HFFc6 (cell line): ENCODE results near the gene AMPD1. TPM values are rescaled to one million over a fixed set of nuclear protein-coding genes. Genes with fewer than 3 reads are reported as not detected.

Source experiments
- DNase-seq: peaks from one replicate; pipeline ENCODE4 v3.0.0-alpha.2; 2018
- H3K27ac Mint-ChIP-seq: 2 replicates; pipeline ENCODE4 v1.8.0; 2020; ENCODE audit warnings: mild to moderate bottlenecking, mixed read lengths
- H3K27me3 Mint-ChIP-seq: 2 replicates; pipeline ENCODE4 v1.8.0; 2021; ENCODE audit warnings: mild to moderate bottlenecking, moderate library complexity, mixed read lengths; ENCODE audit not compliant: insufficient read depth
- H3K36me3 Mint-ChIP-seq: 2 replicates; pipeline ENCODE4 v1.8.0; 2021; ENCODE audit warnings: low read depth, mixed read lengths
- H3K4me1 Mint-ChIP-seq: 2 replicates; pipeline ENCODE4 v1.8.0; 2020; ENCODE audit warnings: low read depth, mixed read lengths
- H3K4me3 Mint-ChIP-seq: 2 replicates; pipeline ENCODE4 v1.8.0; 2020; ENCODE audit warnings: mild to moderate bottlenecking, moderate library complexity, mixed read lengths
- H3K9me3 Mint-ChIP-seq: 2 replicates; pipeline ENCODE4 v1.8.0; 2020; ENCODE audit warnings: mild to moderate bottlenecking, mixed read lengths
- total RNA-seq, 6 experiments: library from RNA; stranded (reverse); fragmentation: NEBNext Ultra II Directional; extraction: Animal tissue kit (Norgen Biotek cat#: 25700); gene quantifications; 2 replicates in 1 of 6; 3 replicates in 5 of 6; pipeline ENCODE4 v1.2.3, GENCODE V29; 2021
- TF ChIP-seq, protein P1 (sequence below): fragments of 200-600 bp; sonication (generic); IDR thresholded peaks from 2 replicates; pipeline ENCODE4 v1.5.0; 2021; ENCODE audit warnings: antibody characterized with exemption, mild to moderate bottlenecking

AMPD1 gene
- total RNA-seq, 6 experiments from 2014 or later = not detected

DNA sequence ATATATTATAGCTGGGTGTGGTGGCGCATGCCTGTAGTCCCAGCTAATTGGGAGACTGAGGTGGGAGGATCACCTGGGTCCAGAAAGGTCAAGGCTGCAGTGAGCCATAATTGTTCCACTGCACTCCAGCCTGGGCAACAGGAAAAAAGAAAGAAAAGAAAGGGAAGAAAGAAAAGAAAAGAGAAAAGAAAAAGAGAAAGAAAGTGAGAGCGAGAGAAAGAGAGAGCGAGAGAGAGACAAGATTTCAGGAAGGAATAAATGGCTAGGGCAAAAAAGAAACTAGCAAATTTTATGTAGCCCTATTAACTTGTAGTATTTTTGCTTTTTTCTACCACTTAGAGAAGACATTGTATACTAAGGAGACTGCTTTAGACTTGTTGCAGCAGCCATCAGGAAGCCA is 15.0 kb upstream of the AMPD1 start:
- no peak for DNase-seq
- Mint-ChIP-seq H3K27me3 (no peaks in the 10 kb centered on the region), H3K4me1 (peaks cover 7% of the 10 kb centered on the region), H3K4me3 (no peak overlapping the region), H3K9me3 (no peaks in the 10 kb centered on the region), H3K36me3 (peaks cover 43% of the 10 kb centered on the region), H3K27ac (no peak overlapping the region; the same call in 1 of the 2 replicates)
- TF ChIP-seq, protein P1, sequence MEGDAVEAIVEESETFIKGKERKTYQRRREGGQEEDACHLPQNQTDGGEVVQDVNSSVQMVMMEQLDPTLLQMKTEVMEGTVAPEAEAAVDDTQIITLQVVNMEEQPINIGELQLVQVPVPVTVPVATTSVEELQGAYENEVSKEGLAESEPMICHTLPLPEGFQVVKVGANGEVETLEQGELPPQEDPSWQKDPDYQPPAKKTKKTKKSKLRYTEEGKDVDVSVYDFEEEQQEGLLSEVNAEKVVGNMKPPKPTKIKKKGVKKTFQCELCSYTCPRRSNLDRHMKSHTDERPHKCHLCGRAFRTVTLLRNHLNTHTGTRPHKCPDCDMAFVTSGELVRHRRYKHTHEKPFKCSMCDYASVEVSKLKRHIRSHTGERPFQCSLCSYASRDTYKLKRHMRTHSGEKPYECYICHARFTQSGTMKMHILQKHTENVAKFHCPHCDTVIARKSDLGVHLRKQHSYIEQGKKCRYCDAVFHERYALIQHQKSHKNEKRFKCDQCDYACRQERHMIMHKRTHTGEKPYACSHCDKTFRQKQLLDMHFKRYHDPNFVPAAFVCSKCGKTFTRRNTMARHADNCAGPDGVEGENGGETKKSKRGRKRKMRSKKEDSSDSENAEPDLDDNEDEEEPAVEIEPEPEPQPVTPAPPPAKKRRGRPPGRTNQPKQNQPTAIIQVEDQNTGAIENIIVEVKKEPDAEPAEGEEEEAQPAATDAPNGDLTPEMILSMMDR = no peak

DNA sequence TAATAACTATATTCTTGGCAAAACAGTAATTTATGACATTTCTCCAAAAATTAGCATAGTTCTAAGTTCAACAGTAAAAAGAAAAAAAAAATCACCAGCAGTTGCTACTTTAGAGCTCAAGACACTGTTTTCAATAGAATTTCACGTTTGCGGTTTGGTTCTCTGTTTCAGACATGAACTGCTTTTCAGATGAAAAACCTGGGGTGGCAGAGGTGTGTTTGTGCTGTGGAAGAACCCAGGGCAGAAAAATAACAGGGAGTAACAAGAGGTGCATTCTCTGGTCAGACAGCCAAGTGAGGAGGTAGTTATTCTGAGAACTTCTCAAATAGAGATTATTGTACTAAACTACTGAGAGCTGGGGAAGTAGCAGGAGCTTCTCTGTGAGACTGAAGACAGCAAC is 12.3 kb upstream of the AMPD1 start:
- peaks cover 32% of the 10 kb centered on the region for H3K36me3 Mint-ChIP-seq
- no peak overlapping the region for H3K4me3 Mint-ChIP-seq
- no peaks in the 10 kb centered on the region for H3K27me3 Mint-ChIP-seq
- TF ChIP-seq, protein P1 = no peak
- H3K27ac Mint-ChIP-seq = no peak overlapping the region
- H3K9me3 Mint-ChIP-seq = no peaks in the 10 kb centered on the region
- no peak for DNase-seq
- H3K4me1 Mint-ChIP-seq = no peaks in the 10 kb centered on the region

DNA sequence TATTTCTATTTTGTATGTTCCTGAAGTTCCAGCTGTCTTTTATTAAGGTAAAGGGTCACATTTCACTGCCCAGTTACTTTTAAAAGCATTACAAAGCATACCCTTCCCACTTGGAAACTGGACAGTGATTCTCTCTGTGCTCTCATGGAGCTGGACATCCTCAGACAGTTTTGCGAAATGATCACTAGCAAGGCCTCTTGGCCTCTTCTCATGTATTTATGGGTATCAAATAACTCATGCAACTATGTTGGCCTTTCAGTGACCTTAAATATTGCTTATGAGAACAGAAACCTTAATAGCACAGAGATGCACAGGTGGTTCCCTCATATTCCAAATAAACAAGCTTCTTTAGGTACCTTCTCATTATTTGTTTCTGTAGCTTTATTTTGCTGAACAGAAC is 7.9 kb upstream of the AMPD1 start:
- Mint-ChIP-seq H3K4me1 (peaks cover 12% of the 10 kb centered on the region), H3K27ac (no peak overlapping the region), H3K9me3 (no peaks in the 10 kb centered on the region), H3K4me3 (no peak overlapping the region), H3K36me3 (peaks cover 21% of the 10 kb centered on the region), H3K27me3 (no peaks in the 10 kb centered on the region; the same call in 1 of the 2 replicates)
- TF ChIP-seq, protein P1 = no peak
- no peak for DNase-seq

DNA sequence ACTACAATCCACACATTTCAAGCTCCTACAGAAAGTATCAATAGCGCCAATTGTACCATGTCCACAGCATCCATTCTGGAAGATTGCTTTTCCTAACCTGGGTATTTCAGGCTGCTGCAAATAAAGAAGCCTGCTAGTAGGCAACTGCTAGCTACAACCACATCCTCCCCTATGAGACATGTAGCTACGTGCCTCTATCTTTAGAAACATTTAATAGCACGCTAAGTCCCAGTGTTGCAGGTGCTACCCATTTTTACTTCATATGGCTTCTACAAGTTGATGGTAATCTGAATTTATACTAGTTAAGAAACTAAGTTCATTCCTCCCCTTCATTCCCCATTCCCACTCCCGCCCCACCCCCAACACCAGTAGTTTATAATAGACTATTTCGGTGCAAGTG is 7.4 kb upstream of the AMPD1 start:
- Mint-ChIP-seq H3K27me3 (no peaks in the 10 kb centered on the region; the same call in 1 of the 2 replicates), H3K27ac (no peak overlapping the region), H3K36me3 (peaks cover 18% of the 10 kb centered on the region), H3K4me1 (peaks cover 12% of the 10 kb centered on the region), H3K4me3 (no peak overlapping the region), H3K9me3 (no peaks in the 10 kb centered on the region)
- TF ChIP-seq, protein P1 = no peak
- DNase-seq = no peak

DNA sequence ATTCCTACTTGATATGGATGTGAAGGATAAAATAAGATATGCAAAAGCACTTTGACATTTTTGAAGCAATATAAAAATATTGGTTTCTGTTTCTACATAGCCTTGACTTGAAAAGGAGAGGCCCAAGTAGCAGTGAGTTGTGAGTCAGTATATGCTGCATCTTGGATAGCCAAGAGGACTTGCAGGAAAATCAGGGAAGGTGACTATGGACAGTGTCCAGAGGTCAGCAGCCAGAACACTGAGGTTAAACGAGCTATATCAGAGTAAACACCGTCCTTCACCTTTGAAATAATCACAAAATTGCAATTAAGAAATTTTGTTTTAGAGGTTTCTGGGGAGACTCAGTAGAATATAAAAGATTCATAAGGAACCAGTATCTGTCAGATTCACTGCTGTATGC is 6.6 kb upstream of the AMPD1 start:
- no peaks in the 10 kb centered on the region; the same call in 1 of the 2 replicates for H3K27me3 Mint-ChIP-seq
- H3K27ac Mint-ChIP-seq = no peak overlapping the region
- DNase-seq = no peak
- no peak overlapping the region for H3K4me3 Mint-ChIP-seq
- peaks cover 12% of the 10 kb centered on the region for H3K4me1 Mint-ChIP-seq
- H3K36me3 Mint-ChIP-seq = peaks cover 10% of the 10 kb centered on the region
- TF ChIP-seq, protein P1 = no peak
- H3K9me3 Mint-ChIP-seq = no peaks in the 10 kb centered on the region
